ENCODE data around the gene RPL36. TPM values are rescaled to one million over a fixed set of nuclear protein-coding genes. Genes with fewer than 3 reads are reported as not detected.

Gene RPL36
- total RNA-seq = 142 and 198 TPM in 2 replicates

GRCh38 chr19:5690125-5690954 lies at the start of gene RPL36:
RPL36 (plus strand) TSS chr19:5690295; CDS start chr19:5690508, 213 bp downstream.

GRCh38 chr19:5680437-5681368 lies 9.4 kb upstream of the RPL36 start, which contains the start of the genes HSD11B1L and MICOS13:
HSD11B1L (plus strand) TSS chr19:5681027; CDS start chr19:5684833, 3,806 bp downstream.
MICOS13 (minus strand) TSS chr19:5680516; CDS start chr19:5680486, 30 bp downstream.

GRCh38 chr19:5719961-5720790 lies 30.1 kb downstream of the RPL36 start, which contains the start of the genes CATSPERD and LONP1:
CATSPERD (plus strand) TSS chr19:5720637; CDS start chr19:5720738, 101 bp downstream.
LONP1 (minus strand) TSS chr19:5720146; CDS start chr19:5720132, 14 bp downstream.

Other genes with a start within 250 kb of the RPL36 start
- not detected in 2 replicates for gene ZNRF4, start 234.9 kb upstream of the RPL36 start, total RNA-seq
- under 0.01 TPM in 2 replicates for gene TINCR, start 122.3 kb upstream of the RPL36 start, total RNA-seq
- 27.3 and 29.8 TPM in 2 replicates for gene SAFB2, start 67.5 kb upstream of the RPL36 start, total RNA-seq
- 29.4 and 39.0 TPM in 2 replicates for gene SAFB, start 67.2 kb upstream of the RPL36 start, total RNA-seq
- 24.7 and 27.2 TPM in 2 replicates for gene MICOS13, start 9.8 kb upstream of the RPL36 start, total RNA-seq
- 14.1 and 15.2 TPM in 2 replicates for gene HSD11B1L, start 9.3 kb upstream of the RPL36 start, total RNA-seq
- 96.9 and 103 TPM in 2 replicates for gene LONP1, start 29.9 kb downstream of the RPL36 start, total RNA-seq
- gene CATSPERD, start 30.3 kb downstream of the RPL36 start, total RNA-seq = under 0.01 TPM in 1 of 2 replicates, not detected in the other
- gene PRR22, start 94.5 kb downstream of the RPL36 start, total RNA-seq = 0.49 and 1.1 TPM in 2 replicates
- 26.3 and 30.7 TPM in 2 replicates for gene DUS3L, start 100.9 kb downstream of the RPL36 start, total RNA-seq
- 0.16 TPM in 1 of 2 replicates, not detected in the other for gene NRTN, start 114.8 kb downstream of the RPL36 start, total RNA-seq
- gene FUT6, start 149.4 kb downstream of the RPL36 start, total RNA-seq = not detected in 2 replicates
- not detected in 2 replicates for gene FUT3, start 161.2 kb downstream of the RPL36 start, total RNA-seq
- gene FUT5, start 180.2 kb downstream of the RPL36 start, total RNA-seq = not detected in 2 replicates
- 184 and 238 TPM in 2 replicates for gene NDUFA11, start 213.5 kb downstream of the RPL36 start, total RNA-seq
- gene VMAC, start 214.6 kb downstream of the RPL36 start, total RNA-seq = 10.8 and 11.5 TPM in 2 replicates
- 27.9 and 31.5 TPM in 2 replicates for gene CAPS, start 224.0 kb downstream of the RPL36 start, total RNA-seq